GM12878 (cell line): ENCODE measurements around the gene PUS3. TPM values are rescaled to one million over a fixed set of nuclear protein-coding genes. Genes with fewer than 3 reads are reported as not detected.

Experiments
- ATAC-seq: fragments of 200-7000 bp; cut with Tn5 transposase; 3 replicates; pipeline ENCODE4 v1.9.1; 2020; ENCODE audit warnings: mild to moderate bottlenecking, moderate library complexity
- BruUV-seq: library from RNA; stranded (reverse); fragments of 400-500 nt; replicated peaks from 2 replicates; lab custom pipeline; 2021; lab: Mats Ljungman, UMichigan
- CTCF ChIA-PET: fragments of 300-600 bp; sonication (Branson Sonifier 250); formaldehyde crosslinking; extraction: SDS; loops from one replicate; lab custom pipeline; 2021; ENCODE audit warnings: inconsistent platforms; lab: Yijun Ruan, JAX
- POLR2A ChIA-PET: fragments of 350-600 bp; formaldehyde crosslinking; extraction: SDS; loops from one replicate; lab custom pipeline; 2021; ENCODE audit warnings: inconsistent platforms; lab: Charles Lee
- RAD21 ChIA-PET: fragments of 300-600 bp; sonication (Branson Sonifier 250); formaldehyde crosslinking; loops from one replicate; lab custom pipeline; 2023; ENCODE audit warnings: antibody characterized with exemption; ENCODE audit not compliant: unreplicated experiment; lab: Charles Lee
- SMC1A ChIA-PET: fragments of 300-600 bp; sonication (Branson Sonifier 250); formaldehyde crosslinking; loops from one replicate; lab custom pipeline; 2023; ENCODE audit not compliant: unreplicated experiment, uncharacterized antibody; lab: Charles Lee
- DNase-seq: peaks from one replicate; pipeline ENCODE4 v3.0.0-alpha.2; 2011; ENCODE audit warnings: low read depth, low spot score
- FAIRE-seq: peaks from 3 replicates; lab custom pipeline; 2011; peaks lifted over from hg19 to GRCh38; lab: Jason Lieb, UNC
- H2AFZ ChIP-seq: 2 replicates; pipeline ENCODE4 v1.6.0; 2011; ENCODE audit warnings: low read depth, low read length, control low read depth; ENCODE audit not compliant: control insufficient read depth
- H3K27ac ChIP-seq: 2 replicates; pipeline ENCODE4 v1.5.1; 2011; ENCODE audit warnings: control low read depth; ENCODE audit not compliant: control insufficient read depth, insufficient read depth
- H3K27me3 ChIP-seq, 2 experiments: replicated peaks in 1 of 2; 2 replicates each; pipeline versions ENCODE4 v1.6.0 to v1.6.1; 2011; ENCODE audit warnings: low read length in 1 of 2; ENCODE audit not compliant: control insufficient read depth in 2 of 2, insufficient read depth in 2 of 2
- H3K36me3 ChIP-seq, 2 experiments: 2 replicates each; pipeline ENCODE4 v1.5.1; 2011; ENCODE audit warnings: low read length in 1 of 2; ENCODE audit not compliant: control insufficient read depth in 2 of 2, insufficient read depth in 2 of 2
- H3K4me1 ChIP-seq: 2 replicates; pipeline ENCODE4 v1.6.1; 2011; ENCODE audit warnings: mild to moderate bottlenecking, low read length, moderate library complexity, mixed read lengths; ENCODE audit not compliant: control insufficient read depth, insufficient read depth
- H3K4me2 ChIP-seq: 2 replicates; pipeline ENCODE4 v1.6.0; 2011; ENCODE audit warnings: control low read depth; ENCODE audit not compliant: control insufficient read depth, insufficient read depth
- H3K4me3 ChIP-seq: fragments of 200-600 bp; sonication (generic); 2 replicates; pipeline ENCODE4 v1.5.1; 2016
- H3K79me2 ChIP-seq: 2 replicates; pipeline ENCODE4 v1.6.0; 2011; ENCODE audit warnings: low read length; ENCODE audit not compliant: control insufficient read depth, insufficient read depth
- H3K9ac ChIP-seq: 2 replicates; pipeline ENCODE4 v1.8.0; 2011; ENCODE audit warnings: low read length, control low read depth, mixed read lengths; ENCODE audit not compliant: control insufficient read depth, insufficient read depth
- H3K9me3 ChIP-seq: replicated peaks from 3 replicates; pipeline ENCODE4 v1.5.1; 2011; ENCODE audit warnings: mild to moderate bottlenecking, low read length; ENCODE audit not compliant: control insufficient read depth, insufficient read depth
- H4K20me1 ChIP-seq: 2 replicates; pipeline ENCODE4 v1.6.0; 2011; ENCODE audit not compliant: control insufficient read depth, insufficient read depth
- MYC ChIP-seq: IDR thresholded peaks from 2 replicates; pipeline ENCODE4 v1.6.1; 2011; ENCODE audit warnings: mild to moderate bottlenecking, low read length, moderate library complexity, inconsistent platforms; ENCODE audit not compliant: insufficient read depth, insufficient replicate concordance, insufficient read length, severe bottlenecking
- TBL1XR1 ChIP-seq: IDR thresholded peaks from 2 replicates; pipeline ENCODE4 v1.6.1; 2012; ENCODE audit warnings: low read depth, low read length, improper control_type of control experiment
- TCF7 ChIP-seq: IDR thresholded peaks from 2 replicates; pipeline ENCODE4 v1.6.1; 2014; ENCODE audit warnings: antibody characterized with exemption, borderline replicate concordance
- ZNF24 ChIP-seq: fragments of 450-650 bp; IDR thresholded peaks from 2 replicates; pipeline ENCODE4 v1.6.1; 2017; ENCODE audit warnings: antibody characterized with exemption, mild to moderate bottlenecking
- WGBS: methylation state at CpG from one replicate; pipeline ENCODE4 v1.1.6; 2016; ENCODE audit warnings: low lambda C conversion rate; ENCODE audit not compliant: insufficient replicate concordance, insufficient coverage; ENCODE audit errors: missing lambda C conversion rate; 5-methylcytosine and 5-hydroxymethylcytosine counted together
- in situ Hi-C: fragments of 300-500 bp; cut with MboI; formaldehyde crosslinking; loops from 9 replicates; pipeline ENCODE4 v1.14.3; 2018; ENCODE audit warnings: mixed read lengths
- intact Hi-C: fragments of 100-400 bp; cut with micrococcal nuclease; formaldehyde crosslinking; loops from one replicate; pipeline ENCODE4 v1.14.2; 2022; ENCODE audit not compliant: unreplicated experiment
- polyA plus RNA-seq, 11 experiments: library from polyadenylated mRNA; depleted of rRNA in 4 of 11; unstranded in 6 of 11; stranded (reverse) in 5 of 11; fragments of >200 nt; fragmentation: Nextera tagmentation in 4 of 11; fragmentation: Illumina TruSeq in 1 of 11; extraction: Ambion mirVana in 4 of 11; extraction: Trizol in 1 of 11; gene quantifications; 1 replicate in 1 of 11; 2 replicates in 10 of 11; pipeline versions ENCODE4 v1.2.1 to v1.2.3, GENCODE V29; 2011 to 2016; ENCODE audit warnings: inconsistent platforms in 2 of 11, missing spikeins in 2 of 11, low read depth in 1 of 11
- total RNA-seq, 4 experiments: library from RNA; depleted of rRNA in 3 of 4; stranded (reverse); fragments of >200 nt in 3 of 4; fragmentation: Illumina TruSeq in 1 of 4; extraction: Trizol in 1 of 4; gene quantifications; 2 replicates each; pipeline versions ENCODE4 v1.2.1 to v1.2.3, GENCODE V29; 2013 to 2021

Gene PUS3
- total and polyA plus RNA-seq, 10 of the 15 experiments (the other 5 are each of a cell fraction or from before 2014, with no cell fraction given) = 10.9 to 22.4 (median 14.3) TPM

DNA sequence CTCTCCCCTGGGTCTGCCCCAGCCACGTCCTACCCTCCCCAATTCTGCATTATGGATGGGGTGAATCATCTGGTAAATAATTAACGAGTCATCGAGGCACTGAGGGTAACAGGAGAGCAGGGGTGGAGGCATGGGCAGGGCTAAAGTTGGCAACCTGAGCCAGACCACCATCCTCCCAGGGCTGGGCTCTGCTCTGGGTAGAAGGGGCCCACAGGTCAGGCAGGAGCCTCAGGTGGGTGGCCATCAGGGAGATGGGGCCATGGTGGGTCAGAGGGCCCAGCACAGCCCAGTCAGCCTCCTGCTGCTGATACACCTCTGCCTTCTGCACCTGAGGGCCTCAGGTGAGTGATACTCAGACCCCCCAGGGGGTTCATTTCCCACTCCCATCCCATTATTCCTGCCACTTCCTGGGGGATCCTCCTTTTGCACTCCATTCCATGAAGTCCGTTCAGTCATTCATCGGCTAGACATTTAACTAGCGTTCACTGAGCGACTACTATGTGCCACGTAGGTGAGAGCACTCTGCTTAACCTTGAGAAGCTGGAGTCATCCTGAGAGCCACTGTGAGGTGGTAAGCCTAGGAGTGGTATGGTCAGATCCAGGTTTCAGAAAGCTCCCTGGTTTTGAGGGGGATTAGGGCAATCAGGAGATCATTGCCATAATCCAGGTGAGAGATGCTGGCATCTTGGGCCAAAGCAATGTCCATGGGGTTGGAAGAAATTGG lies 43.0 kb upstream of the PUS3 start, which contains the start of gene VSIG10L2:
Gene VSIG10L2, plus strand, starts transcription at position 248 of the 724 bp plus-strand sequence. Its CDS starts 12 bp downstream, at position 260.
- no peak within 1 kb of the TSS for H3K4me3 ChIP-seq
- H3K4me1 ChIP-seq = no peaks in the 10 kb centered on the region
- RAD21 ChIA-PET = interaction anchor here (0.9 to 1.2 kb wide), 2 partner anchors 112 to 248 kb away, joined by 4 to 5 read pairs; no protein-coding TSS in a partner anchor
- H2AFZ ChIP-seq = no peak within 1 kb of the TSS
- CTCF ChIA-PET = interaction anchor here (3.9 to 12.1 kb wide), 2 partner anchors 115 to 245 kb away, joined by 29 to 220 read pairs; no protein-coding TSS in a partner anchor
- no peaks in the 10 kb centered on the region for H3K79me2 ChIP-seq
- no peaks in the 10 kb centered on the region; a peak in 1 of 4 replicates for H3K27me3 ChIP-seq
- POLR2A ChIA-PET = no interaction called here
- DNase-seq = no peak
- no peak for FAIRE-seq
- no peak for TF ChIP-seq MYC
- no peak for TF ChIP-seq TBL1XR1
- in situ Hi-C loops (no loop called here), intact Hi-C loops (no loop called here)
- no peaks in the 10 kb centered on the region for H4K20me1 ChIP-seq
- no peak within 1 kb of the TSS for H3K9ac ChIP-seq
- no TSS peak for BruUV-seq
- SMC1A ChIA-PET = interaction anchor here (6.2 kb wide), 1 partner anchor 248 kb away, joined by 45 read pairs; no protein-coding TSS in a partner anchor
- H3K36me3 ChIP-seq = no peaks in the 10 kb centered on the region
- H3K4me2 ChIP-seq = no peak within 1 kb of the TSS
- ATAC-seq = no peak
- WGBS = 38% methylated on average over 8 of the region's 8 CpGs
- H3K9me3 ChIP-seq = no peaks in the 10 kb centered on the region
- H3K27ac ChIP-seq = no peak within 1 kb of the TSS

DNA sequence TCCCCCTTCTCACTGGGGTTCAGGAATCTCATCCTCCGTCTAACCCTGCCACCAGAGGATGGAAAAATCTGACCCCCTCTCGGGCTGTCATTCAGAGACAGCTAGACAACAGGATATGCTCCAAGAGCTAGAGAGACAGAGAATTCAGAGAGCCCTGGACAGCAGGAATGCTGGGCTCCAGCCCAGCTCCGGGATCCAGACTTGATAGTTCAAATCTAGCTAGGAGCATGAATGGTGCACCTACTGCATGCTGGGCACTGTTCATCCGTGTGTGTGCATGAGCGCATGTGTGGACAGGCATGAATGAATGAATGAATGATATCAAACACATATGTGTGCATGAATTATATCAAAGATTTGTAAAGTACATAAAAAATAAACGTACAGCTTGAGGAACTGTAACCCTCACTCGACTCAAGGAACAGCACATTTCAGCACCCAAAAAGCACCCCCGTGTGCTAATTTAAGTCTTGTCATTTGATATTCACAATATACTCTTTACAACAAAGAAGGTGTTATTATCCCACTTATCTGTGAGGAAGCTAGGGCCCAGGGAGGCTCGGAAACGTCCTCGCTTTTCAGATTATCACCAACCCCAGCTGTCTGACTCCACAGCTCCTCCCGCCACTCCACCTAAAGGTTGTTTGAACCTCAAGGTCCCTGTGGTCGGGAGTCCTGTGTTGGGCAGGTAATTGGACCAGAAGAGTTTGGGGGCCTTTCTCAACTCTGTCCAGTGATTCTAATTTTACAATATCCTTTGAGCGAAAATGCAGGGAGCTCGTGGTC lies 42.2 kb upstream of the PUS3 start:
- no peaks in the 10 kb centered on the region for H4K20me1 ChIP-seq
- no peaks in the 10 kb centered on the region for H3K9me3 ChIP-seq
- RAD21 ChIA-PET = interaction anchor here (0.9 to 1.2 kb wide), 2 partner anchors 113 to 249 kb away, joined by 4 to 5 read pairs; no protein-coding TSS in a partner anchor
- H3K36me3 ChIP-seq = no peaks in the 10 kb centered on the region
- no peak for ATAC-seq
- no peak for FAIRE-seq
- CTCF ChIA-PET = interaction anchor here (0.5 to 12.1 kb wide), 5 partner anchors 10 to 246 kb away, joined by 3 to 220 read pairs (median 4); no protein-coding TSS in a partner anchor
- no peak overlapping the region for H3K4me2 ChIP-seq
- no peak overlapping the region for H2AFZ ChIP-seq
- H3K4me3 ChIP-seq = no peak overlapping the region
- no peak overlapping the region for H3K27ac ChIP-seq
- BruUV-seq = no TSS peak
- 27% methylated on average over 15 of the region's 15 CpGs for WGBS
- POLR2A ChIA-PET = interaction anchor here (1.0 kb wide), 1 partner anchor 55 kb away, joined by 3 read pairs; no protein-coding TSS in a partner anchor
- TF ChIP-seq TCF7 (no peak), ZNF24 (peak; percentile 74)
- in situ Hi-C loops = no loop called here
- H3K79me2 ChIP-seq = no peaks in the 10 kb centered on the region
- no peaks in the 10 kb centered on the region; a peak in 1 of 4 replicates for H3K27me3 ChIP-seq
- H3K9ac ChIP-seq = no peak overlapping the region
- H3K4me1 ChIP-seq = no peaks in the 10 kb centered on the region
- no peak for DNase-seq
- SMC1A ChIA-PET = interaction anchor here (1.3 to 6.2 kb wide), 3 partner anchors 94 to 249 kb away, joined by 4 to 45 read pairs (median 5); no protein-coding TSS in a partner anchor
- intact Hi-C loops = no loop called here
